HG02970 (cell line): Measurements from ENCODE around the gene COL25A1.
"Not testable (repeated sequence)": the region's sequence is repeated elsewhere in the genome, so short reads cannot be mapped to it uniquely, and the experiment has no call there.

Experiments
- ATAC-seq: cut with Tn5 transposase; IDR thresholded peaks from one replicate; pipeline ENCODE4 v1.9.1; 2021; ENCODE audit warnings: mild to moderate bottlenecking, moderate library complexity, moderate number of reproducible peaks; ENCODE audit not compliant: unreplicated experiment, low FRiP score

COL25A1 gene

GRCh38 chr4:109174224-109174953, 128.1 kb downstream of the COL25A1 start:
- ATAC-seq, result no peak

GRCh38 chr4:109172301-109172700, 130.2 kb downstream of the COL25A1 start:
- ATAC-seq, result no peak

- no peak for ATAC-seq
These were observed 131.4 kb downstream of the COL25A1 start for GRCh38 chr4:109171070-109171469.

- no peak for ATAC-seq
These were observed 133.3 kb downstream of the COL25A1 start for GRCh38 chr4:109169170-109169569.

DNA sequence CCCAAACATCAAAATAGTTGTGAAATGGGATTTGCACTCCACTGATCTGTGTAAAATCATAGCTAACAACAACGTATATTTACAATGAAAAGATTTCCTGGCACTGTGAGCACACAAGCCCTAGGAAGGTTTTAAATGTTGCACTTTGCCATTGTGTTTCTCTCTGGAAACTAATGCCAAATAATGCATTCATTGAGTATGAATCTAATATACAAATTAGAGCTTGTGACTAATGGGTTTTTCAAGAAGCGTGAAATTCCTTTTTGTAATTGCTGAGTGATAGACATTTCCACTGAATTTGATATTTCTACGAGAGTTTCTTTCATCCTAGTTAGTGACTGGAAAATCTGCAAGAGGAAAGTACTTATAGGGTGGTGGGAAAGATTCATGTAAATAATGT, 135.9 kb downstream of the COL25A1 start:
- ATAC-seq, result no peak

- no peak for ATAC-seq
These were observed 136.3 kb downstream of the COL25A1 start for GRCh38 chr4:109166126-109166525.

DNA sequence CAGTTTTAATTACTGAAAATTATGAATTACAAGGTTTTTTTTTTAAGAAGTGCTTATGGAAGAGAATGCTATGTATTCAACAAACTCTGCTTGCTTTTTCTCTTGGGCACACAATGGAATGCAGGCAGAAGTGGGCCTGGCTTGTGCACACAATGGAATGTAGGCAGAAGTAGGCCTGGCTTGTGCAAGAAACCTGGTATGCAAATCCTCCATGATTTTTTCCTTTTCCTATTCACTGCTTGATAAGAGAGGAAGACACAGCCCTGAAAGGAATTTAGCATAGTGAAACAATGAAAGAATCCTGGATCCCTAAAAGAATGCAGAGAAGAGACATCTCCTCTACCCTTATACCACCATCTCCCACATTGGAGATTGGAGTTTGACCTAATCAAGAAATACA, 138.4 kb downstream of the COL25A1 start:
- no peak for ATAC-seq

GRCh38 chr4:109163493-109163892, 139.0 kb downstream of the COL25A1 start:
- no peak for ATAC-seq

- ATAC-seq, result no peak
These were observed 139.7 kb downstream of the COL25A1 start for GRCh38 chr4:109162759-109163158.

DNA sequence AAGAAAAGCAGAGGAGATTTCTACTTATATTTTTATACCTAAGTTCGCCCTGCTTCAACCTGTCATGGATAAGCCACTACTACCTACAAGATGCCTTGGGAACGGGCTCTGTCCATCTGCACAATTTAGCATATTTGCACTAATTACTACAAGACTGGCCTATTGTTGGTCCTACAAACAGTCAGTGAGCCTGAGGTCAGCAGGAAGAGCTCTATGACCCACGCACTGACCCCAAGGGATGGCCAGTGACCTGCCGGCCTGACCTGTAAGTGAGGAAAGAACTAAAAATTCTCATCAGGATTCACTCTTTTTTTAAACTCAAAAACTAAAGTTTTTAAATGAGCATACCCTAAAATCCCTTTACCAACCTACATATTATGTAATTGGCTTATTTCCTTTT, 142.0 kb downstream of the COL25A1 start:
- no peak for ATAC-seq

GRCh38 chr4:109157696-109158095, 144.8 kb downstream of the COL25A1 start:
- no peak for ATAC-seq

DNA sequence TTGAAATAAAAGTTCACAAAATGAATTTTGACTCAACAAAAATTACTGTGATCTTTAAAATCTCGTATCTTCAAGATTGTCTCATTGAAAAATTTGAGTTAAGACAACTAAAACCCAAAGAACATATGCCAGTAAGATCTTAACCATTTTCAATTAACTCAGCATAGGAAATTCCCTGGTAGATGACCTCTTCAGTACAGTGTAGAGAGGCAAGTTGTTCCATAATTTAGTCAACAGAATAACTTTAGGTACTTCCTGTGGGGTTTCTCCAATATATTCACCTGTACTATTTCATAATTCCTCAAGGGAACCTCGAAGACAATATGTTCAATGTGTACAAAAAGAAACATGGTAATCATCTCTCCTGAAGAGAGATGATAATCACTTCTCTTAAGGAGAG, 145.3 kb downstream of the COL25A1 start:
- ATAC-seq, result no peak

- ATAC-seq, result no peak
These were observed 146.1 kb downstream of the COL25A1 start for GRCh38 chr4:109156356-109156755.

- ATAC-seq, result no peak
These were observed 146.7 kb downstream of the COL25A1 start for GRCh38 chr4:109155682-109156283.

- ATAC-seq, result no peak
These were observed 147.4 kb downstream of the COL25A1 start for GRCh38 chr4:109155084-109155483.

DNA sequence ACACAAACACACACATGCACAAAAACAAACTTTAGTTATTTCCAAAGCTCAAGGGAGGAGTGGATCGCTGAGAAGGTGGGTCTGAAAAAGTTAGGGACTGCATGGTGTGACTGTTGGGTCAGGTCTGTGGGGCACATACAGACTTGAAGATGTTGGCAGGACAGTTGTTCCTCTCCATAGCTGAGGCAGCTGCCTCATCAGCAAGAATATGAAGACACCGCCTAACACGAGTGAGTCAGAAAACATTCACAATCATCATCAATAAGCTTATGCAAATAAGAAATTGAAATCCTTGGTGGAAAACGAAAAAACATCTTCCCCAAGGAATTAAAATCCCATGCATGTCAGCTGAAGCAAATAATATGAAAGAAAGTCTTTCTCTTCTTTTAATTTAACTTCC, 148.0 kb downstream of the COL25A1 start:
- no peak for ATAC-seq

- no peak for ATAC-seq
These were observed 152.6 kb downstream of the COL25A1 start for GRCh38 chr4:109149836-109150235.

DNA sequence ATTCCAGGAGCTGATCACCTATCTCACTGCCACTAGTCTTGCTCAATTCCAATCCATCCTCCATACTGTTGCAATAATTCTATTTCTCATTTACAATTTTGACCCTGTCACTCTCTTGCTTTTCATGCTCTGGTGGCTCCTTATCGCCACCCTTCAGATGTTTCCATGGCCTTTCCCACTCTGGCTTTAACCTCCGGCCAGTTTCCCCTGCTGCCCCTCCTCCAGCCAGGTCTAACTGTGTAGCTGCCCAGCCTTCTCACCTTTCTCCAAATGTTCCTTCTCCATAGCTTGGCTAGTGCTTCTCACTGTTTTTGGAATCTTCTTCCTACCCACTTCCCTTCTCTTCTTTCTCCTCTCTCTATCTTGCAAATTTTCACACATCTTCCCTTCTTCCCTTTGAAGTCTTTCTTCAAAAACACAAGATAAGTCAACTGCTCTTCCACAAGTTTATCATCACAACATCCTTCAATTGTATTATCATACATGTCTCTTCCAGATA, 153.8 kb downstream of the COL25A1 start:
- no peak for ATAC-seq

GRCh38 chr4:109147135-109147534, 155.3 kb downstream of the COL25A1 start:
- no peak for ATAC-seq

GRCh38 chr4:109146499-109146898, 156.0 kb downstream of the COL25A1 start:
- ATAC-seq, result no peak

- ATAC-seq, result not testable (repeated sequence)
These were observed 164.3 kb downstream of the COL25A1 start for GRCh38 chr4:109138125-109138524.

DNA sequence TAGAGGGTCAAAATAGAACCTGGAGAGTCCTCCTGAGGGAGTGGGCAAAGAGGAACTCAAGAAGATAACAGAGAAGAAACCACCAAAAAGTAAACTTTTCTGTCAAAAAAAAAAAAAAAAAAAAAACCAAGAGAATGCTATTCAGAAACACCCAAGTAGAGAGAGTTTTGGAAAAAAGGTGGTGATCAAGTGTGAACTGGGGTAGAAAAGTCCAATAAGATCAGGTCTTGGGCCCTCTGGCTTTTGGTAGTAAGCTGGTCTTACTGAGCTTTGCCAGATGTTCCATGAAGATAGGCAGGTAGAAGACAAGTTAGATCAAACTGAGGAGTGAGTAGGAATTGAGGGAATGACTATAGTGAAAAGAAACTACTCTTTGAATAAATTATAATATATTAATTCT, 167.5 kb downstream of the COL25A1 start:
- ATAC-seq, result no peak
